Heart right ventricle (tissue), 16 donors: ENCODE data around the gene PRMT3. TPM values are rescaled to one million over a fixed set of nuclear protein-coding genes. Genes with fewer than 3 reads are reported as not detected.

ENCODE experiments used
- ATAC-seq, 8 donors: fragments of 200-7000 bp; cut with Tn5 transposase; one replicate each; pipeline ENCODE4 v1.9.1; 2020; ENCODE audit warnings: mild to moderate bottlenecking in 8 of 8, moderate library complexity in 8 of 8, moderate number of reproducible peaks in 1 of 8
- DNase-seq, 2 donors: peaks; one replicate each; pipeline ENCODE4 v3.0.0-alpha.2; 2020
- H3K27ac ChIP-seq, 10 donors: fragments of 200-600 bp; sonication (generic) in 2 of 10; one replicate each; pipeline versions ENCODE4 v1.5.0 to v1.8.0; 2020 to 2022; ENCODE audit warnings: mild to moderate bottlenecking in 3 of 10
- H3K27me3 ChIP-seq, 7 donors: fragments of 200-600 bp; one replicate each; pipeline ENCODE4 v1.8.0; 2021 to 2022; ENCODE audit warnings: mild to moderate bottlenecking in 2 of 7
- H3K36me3 ChIP-seq, 9 donors: fragments of 200-600 bp; sonication (generic) in 1 of 9; one replicate each; pipeline versions ENCODE4 v1.5.0 to v1.8.0; 2020 to 2022; ENCODE audit warnings: mild to moderate bottlenecking in 2 of 9
- H3K4me1 ChIP-seq, 9 donors: fragments of 200-600 bp; sonication (generic) in 1 of 9; one replicate each; pipeline versions ENCODE4 v1.5.0 to v1.8.0; 2020 to 2022; ENCODE audit warnings: mild to moderate bottlenecking in 4 of 9
- H3K4me3 ChIP-seq, 10 donors: fragments of 200-600 bp; sonication (generic) in 2 of 10; one replicate each; pipeline versions ENCODE4 v1.5.0 to v1.8.0; 2020 to 2022; ENCODE audit warnings: mild to moderate bottlenecking in 7 of 10, moderate library complexity in 2 of 10
- H3K9me3 ChIP-seq, 11 donors: fragments of 200-600 bp in 10 of 11; sonication (generic) in 2 of 11; one replicate each; pipeline versions ENCODE4 v1.5.0 to v1.8.0; 2013 to 2022; ENCODE audit warnings: mild to moderate bottlenecking in 2 of 11, control low read depth in 1 of 11, moderate library complexity in 1 of 11
- WGBS, 2 donors: extraction: QIAGEN DNeasy Blood & Tissue Kit; methylation state at CpG; one replicate each; pipeline ENCODE4 v1.1.7; 2013; ENCODE audit warnings: inconsistent platforms in 1 of 2; 5-methylcytosine and 5-hydroxymethylcytosine counted together
- intact Hi-C, 10 donors: fragments of 100-400 bp; cut with DNase I; formaldehyde crosslinking; loops; one replicate each; pipeline versions ENCODE4 v1.11.1 to v1.14.2; 2022
- polyA plus RNA-seq, 2 donors: library from polyadenylated mRNA; stranded (reverse); fragments of 200-250 nt; gene quantifications; one replicate each; pipeline ENCODE4 v1.2.3, GENCODE V29; 2013
- total RNA-seq, 10 donors: library from RNA; stranded (reverse); fragmentation: NEBNext Ultra II Directional in 3 of 10; extraction: Animal tissue kit (Norgen Biotek cat#: 25700) in 3 of 10; gene quantifications; one replicate each; pipeline versions ENCODE4 v1.2.1 to v1.2.4, GENCODE V29; 2021 to 2023
- TF ChIP-seq, protein P1 (sequence below), 9 donors: fragments of 200-600 bp; sonication (generic) in 2 of 9; IDR thresholded peaks; one replicate each; pipeline versions ENCODE4 v1.5.0 to v1.8.0; 2021 to 2022; ENCODE audit warnings: antibody characterized with exemption in 9 of 9, mild to moderate bottlenecking in 5 of 9, moderate library complexity in 1 of 9
- donor health status: Arrhythmogenic right ventricular cardiomyopathy.
- donor health status: ischemic (EF 13 %, LVEDD 7.1; RV severe dilation, severe dysfunction).
- donor health status: healthy with polysubstance abuse.
- donor health status: DM: no; HTN: yes; CAD: no.
- donor health status: DM: no; HTN: no; CAD: no.
- donor health status: ischemic (EF 25% LVEDD 6.9; RV normal size, moderate dysfunction).
- donor health status: ischemic (EF 25% LVEDD 5.7; RV mildly dilated, moderate dysfunction).
- donor health status: healthy.
- donor health status: DM: yes; HTN: yes; CAD: no.
- donor health status: Ischemic cardiomyopathy.
- donor health status: ischemic (EF 35%, LVEDD 5.7; RV mildly dilated, moderate dysfunction).
- donor health status: nonischemic (EF 11% LVEDD 7.7; RV severe dilation, severe dysfunction).
- donor health status: DM: yes; HTN: yes; CAD: no.
- donor health status: PGD.
- donor health status: ischemic (EF 29% LVEDD 5.4; RV normal size, mild dysfunction).
- donor health status: nonischemic (EF 23%, LVEDD 6.1; RV moderate dilation, normal function).

The PRMT3 gene
- total and polyA plus RNA-seq, 12 donors, result 7.3 to 16.3 (median 11.5) TPM

DNA sequence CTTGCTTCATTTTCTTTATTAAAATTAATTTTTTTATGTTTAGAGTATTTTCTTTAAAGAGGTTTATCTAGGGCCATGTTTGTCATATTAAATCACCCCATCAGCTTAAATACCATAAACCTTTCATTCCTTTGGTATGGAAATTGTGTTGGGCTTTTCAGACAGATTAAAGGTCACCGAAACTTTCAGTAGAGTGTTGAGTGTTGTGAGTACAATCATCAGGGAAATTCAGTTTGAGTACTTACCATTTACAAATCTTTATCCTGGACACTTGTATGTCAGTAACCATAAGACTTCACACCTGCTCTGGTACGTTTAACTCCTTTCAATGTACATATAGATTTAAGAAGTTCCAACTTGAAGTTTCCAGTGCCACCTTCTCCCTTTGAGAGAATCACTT, 12.0 kb downstream of the PRMT3 start:
- TF ChIP-seq, protein P1, sequence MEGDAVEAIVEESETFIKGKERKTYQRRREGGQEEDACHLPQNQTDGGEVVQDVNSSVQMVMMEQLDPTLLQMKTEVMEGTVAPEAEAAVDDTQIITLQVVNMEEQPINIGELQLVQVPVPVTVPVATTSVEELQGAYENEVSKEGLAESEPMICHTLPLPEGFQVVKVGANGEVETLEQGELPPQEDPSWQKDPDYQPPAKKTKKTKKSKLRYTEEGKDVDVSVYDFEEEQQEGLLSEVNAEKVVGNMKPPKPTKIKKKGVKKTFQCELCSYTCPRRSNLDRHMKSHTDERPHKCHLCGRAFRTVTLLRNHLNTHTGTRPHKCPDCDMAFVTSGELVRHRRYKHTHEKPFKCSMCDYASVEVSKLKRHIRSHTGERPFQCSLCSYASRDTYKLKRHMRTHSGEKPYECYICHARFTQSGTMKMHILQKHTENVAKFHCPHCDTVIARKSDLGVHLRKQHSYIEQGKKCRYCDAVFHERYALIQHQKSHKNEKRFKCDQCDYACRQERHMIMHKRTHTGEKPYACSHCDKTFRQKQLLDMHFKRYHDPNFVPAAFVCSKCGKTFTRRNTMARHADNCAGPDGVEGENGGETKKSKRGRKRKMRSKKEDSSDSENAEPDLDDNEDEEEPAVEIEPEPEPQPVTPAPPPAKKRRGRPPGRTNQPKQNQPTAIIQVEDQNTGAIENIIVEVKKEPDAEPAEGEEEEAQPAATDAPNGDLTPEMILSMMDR (IDR thresholded peaks at IDR 0.05), result no peak
- Histone ChIP-seq H3K27ac (no peak overlapping the region), H3K9me3 (no peaks in the 10 kb centered on the region), H3K4me3 (no peak overlapping the region), H3K27me3 (no peaks in the 10 kb centered on the region), H3K36me3 (peaks cover 0 to 97% (median 11%) of the 10 kb centered on the region in 9 donors), H3K4me1 (no peaks in the 10 kb centered on the region)
- ATAC-seq, result no peak
- 78 to 83% methylated on average over 2 of the region's 2 CpGs for WGBS, 2 donors
- intact Hi-C loops, result loop anchor here in 4 of 10 donors (5.0 to 10.0 kb wide), 3 partner anchors 208 to 215 kb away; no protein-coding TSS in a partner anchor
- DNase-seq, result no peak

DNA sequence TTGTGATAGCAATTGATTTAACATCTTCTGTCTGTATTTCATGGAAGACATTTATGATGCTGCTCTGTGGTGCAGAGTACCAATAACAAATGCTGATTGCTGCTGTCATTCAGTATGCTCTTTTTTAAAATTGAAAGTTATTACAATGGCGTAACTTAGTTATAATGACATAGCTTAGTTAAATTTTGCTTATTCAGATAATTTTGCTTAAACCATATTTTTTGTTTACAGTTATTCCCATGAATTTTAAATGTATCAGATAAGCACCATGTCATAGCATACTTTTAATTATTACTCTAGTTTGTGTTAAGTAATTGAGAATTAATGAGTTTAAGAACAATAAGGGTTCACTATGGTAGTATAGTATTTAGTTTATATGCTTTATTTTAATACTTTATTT, 15.5 kb downstream of the PRMT3 start:
- Histone ChIP-seq H3K36me3 (peaks cover 0 to 99% (median 29%) of the 10 kb centered on the region in 9 donors), H3K4me3 (no peak overlapping the region), H3K27ac (no peak overlapping the region), H3K4me1 (no peaks in the 10 kb centered on the region), H3K27me3 (no peaks in the 10 kb centered on the region), H3K9me3 (no peaks in the 10 kb centered on the region)
- WGBS, 2 donors, result 98 to 100% methylated on average over 1 of the region's 1 CpG
- ATAC-seq, result no peak
- TF ChIP-seq, protein P1 (IDR thresholded peaks at IDR 0.05), result no peak
- intact Hi-C loops, result loop anchor here in 1 of 10 donors (10.0 kb wide), 1 partner anchor 202 kb away; no protein-coding TSS in a partner anchor
- no peak for DNase-seq

DNA sequence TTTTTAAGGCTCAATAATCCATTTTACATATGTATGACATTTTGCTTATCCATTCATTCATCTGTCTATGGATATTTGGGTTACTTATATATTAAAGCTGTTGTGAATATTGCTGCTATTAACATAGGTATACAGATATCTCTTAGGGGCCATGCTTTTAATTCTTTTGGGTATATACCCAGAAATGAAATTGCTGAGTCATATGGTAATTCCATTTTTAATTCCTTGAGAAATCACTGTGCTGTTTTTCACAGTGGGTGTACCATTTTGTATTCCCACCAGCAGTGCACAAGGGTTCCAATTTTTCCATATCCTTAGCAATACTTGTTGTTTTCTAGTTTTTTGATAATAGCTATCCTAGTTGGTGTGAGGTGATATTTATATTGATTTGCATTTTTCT, 19.0 kb downstream of the PRMT3 start:
- DNase-seq, result no peak
- H3K4me1 ChIP-seq, result no peaks in the 10 kb centered on the region
- no peak overlapping the region for H3K27ac ChIP-seq
- TF ChIP-seq, protein P1 (IDR thresholded peaks at IDR 0.05), result no peak
- intact Hi-C loops, result loop anchor here in 1 of 10 donors (10.0 kb wide), 1 partner anchor 198 kb away; no protein-coding TSS in a partner anchor
- no peaks in the 10 kb centered on the region for H3K27me3 ChIP-seq
- peaks cover 0 to 98% (median 27%) of the 10 kb centered on the region in 9 donors for H3K36me3 ChIP-seq
- H3K4me3 ChIP-seq, result no peak overlapping the region
- H3K9me3 ChIP-seq, result no peaks in the 10 kb centered on the region
- ATAC-seq, result no peak

DNA sequence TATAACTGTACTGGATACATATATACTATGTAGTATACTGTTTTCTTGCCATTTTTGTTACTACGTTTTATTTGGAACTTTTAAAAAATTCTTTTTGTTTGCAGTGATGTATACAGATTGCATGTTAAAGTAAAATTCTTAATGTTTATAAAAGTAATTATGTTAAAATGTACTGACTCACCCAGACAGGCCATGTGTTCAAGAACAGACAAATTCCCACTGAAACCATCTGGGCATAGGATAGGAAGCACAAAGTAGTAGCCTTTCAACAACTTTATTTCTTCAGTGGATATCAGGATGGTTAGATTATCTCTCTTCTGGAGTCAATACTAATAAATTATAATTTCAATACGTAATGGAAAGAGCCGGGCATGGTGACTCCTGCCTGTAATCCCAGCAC, 19.8 kb downstream of the PRMT3 start:
- H3K9me3 ChIP-seq, result no peaks in the 10 kb centered on the region
- intact Hi-C loops, result loop anchor here in 1 of 10 donors (10.0 kb wide), 1 partner anchor 197 kb away; no protein-coding TSS in a partner anchor
- WGBS, 2 donors, result 65 to 75% methylated on average over 3 of the region's 3 CpGs
- DNase-seq, result no peak
- no peak overlapping the region for H3K4me3 ChIP-seq
- no peaks in the 10 kb centered on the region for H3K4me1 ChIP-seq
- no peak overlapping the region for H3K27ac ChIP-seq
- H3K27me3 ChIP-seq, result no peaks in the 10 kb centered on the region
- no peak for ATAC-seq
- H3K36me3 ChIP-seq, result peaks cover 0 to 98% (median 27%) of the 10 kb centered on the region in 9 donors
- TF ChIP-seq, protein P1 (IDR thresholded peaks at IDR 0.05), result no peak
